Lower leg skin (tissue), 3 donors: Measurements from ENCODE around the gene CPZ.

Experiments
- CTCF ChIP-seq, 3 donors: fragments of 450-650 bp; IDR thresholded peaks; one replicate each; pipeline ENCODE4 v1.5.1; 2016; ENCODE audit warnings: antibody characterized with exemption in 3 of 3, mild to moderate bottlenecking in 3 of 3, moderate library complexity in 2 of 3
- POLR2A ChIP-seq, 2 donors: fragments of 450-650 bp; IDR thresholded peaks; one replicate each; pipeline ENCODE4 v1.6.1; 2016 to 2017; ENCODE audit warnings: antibody characterized with exemption in 2 of 2, mild to moderate bottlenecking in 1 of 2, moderate library complexity in 1 of 2

- TF ChIP-seq CTCF (IDR thresholded peaks at IDR 0.05): no peak
- TF ChIP-seq POLR2A (IDR thresholded peaks at IDR 0.05): no peak
Measured at GRCh38 chr4:8543623-8544022, 48.9 kb upstream of the CPZ start.
